ENCODE data around the gene C1QL1.

- TF ChIP-seq CTCF (conservative IDR thresholded peaks at IDR 0.05) (no peak; the same call in 1 of the 2 replicates), ZFX (IDR thresholded peaks at IDR 0.05) (no peak)
Measured at GRCh38 chr17:44968225-44969143, at the start of gene C1QL1.

Data from C4-2B (cell line).